ENCODE results near the gene SLC12A4.
"Not testable (repeated sequence)": the region's sequence is repeated elsewhere in the genome, so short reads cannot be mapped to it uniquely, and the experiment has no call there.

The SLC12A4 gene

DNA sequence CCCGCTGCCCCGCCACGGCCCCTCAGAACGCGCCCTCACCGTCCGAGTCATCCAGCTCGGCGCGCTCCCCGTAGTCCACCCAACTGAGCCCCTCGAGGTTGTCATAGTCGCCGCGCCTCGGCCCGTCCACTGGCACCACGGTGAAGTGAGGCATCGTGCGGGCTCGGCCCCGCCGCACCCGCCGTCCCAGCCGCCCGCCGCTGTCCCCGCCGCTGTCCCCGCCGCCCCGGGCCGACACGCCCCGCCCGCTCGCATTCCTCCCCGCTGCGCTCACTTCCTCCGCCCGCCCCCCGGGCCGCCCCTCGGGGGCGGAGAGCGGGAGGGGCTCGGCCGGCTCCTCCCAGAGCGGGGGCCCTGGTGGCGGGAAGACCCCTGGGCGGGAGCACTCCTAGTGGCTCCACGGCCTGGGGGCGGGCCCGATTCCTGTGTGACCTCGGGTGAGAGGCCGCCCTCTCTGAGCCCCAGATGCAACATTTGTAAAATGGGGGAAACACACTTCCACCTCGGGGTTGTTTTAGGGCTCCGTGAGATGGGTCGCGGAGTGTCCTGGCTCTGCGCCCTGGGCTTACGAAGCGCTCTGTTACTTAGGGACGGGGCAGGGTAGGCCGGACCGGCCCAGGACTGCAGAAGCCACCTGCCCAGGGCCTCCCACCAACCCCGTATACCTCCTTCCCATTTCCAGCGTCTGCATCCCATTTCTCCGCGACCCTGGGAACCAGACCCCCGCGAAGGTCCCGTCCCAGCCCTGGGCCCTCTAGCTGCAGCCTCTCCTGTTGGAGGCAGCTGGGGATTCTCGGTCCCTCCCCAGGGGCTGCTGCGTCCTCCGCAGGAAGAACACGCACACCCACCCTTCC, at the start of gene SLC12A4:
Gene SLC12A4 (minus strand): TSS at position 238 of the 854 bp plus-strand sequence. CDS start 84 bp downstream, at position 154.
- DNase-seq (ENCODE audit: low read depth in 2 of 2), result peak; percentile 63 to 73

DNA sequence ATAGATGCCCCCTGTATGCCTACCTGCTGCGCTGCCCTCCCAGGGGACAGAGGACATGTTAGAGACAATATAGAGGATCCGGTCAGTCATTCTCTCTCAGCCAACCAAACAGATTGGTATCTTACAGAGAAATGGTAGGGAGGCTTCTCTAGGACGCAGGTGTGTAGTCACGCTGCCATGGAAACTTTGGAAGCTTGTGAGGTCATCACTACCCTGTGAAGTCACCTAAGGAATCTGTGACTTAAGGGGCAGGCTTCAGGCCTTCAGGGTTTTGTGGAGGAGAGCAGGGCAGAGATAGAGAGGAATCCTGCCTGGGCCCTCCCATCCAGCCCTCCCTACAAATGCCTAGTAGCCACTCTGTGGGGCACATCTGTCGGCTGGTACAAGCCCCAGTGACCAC, 47.2 kb upstream of the SLC12A4 start, which contains the start of gene DPEP2NB:
Gene DPEP2NB (minus strand): TSS at position 231 of the 400 bp plus-strand sequence. CDS start 141 bp downstream, at position 90.
- no peak for DNase-seq (ENCODE audit: low read depth in 2 of 2)

- DNase-seq (ENCODE audit: low read depth in 2 of 2), result no peak
Measured at GRCh38 chr16:68013440-68013839, 45.0 kb upstream of the SLC12A4 start.

GRCh38 chr16:68009872-68010271, 41.4 kb upstream of the SLC12A4 start:
- not testable (repeated sequence) for DNase-seq (ENCODE audit: low read depth in 2 of 2)

DNA sequence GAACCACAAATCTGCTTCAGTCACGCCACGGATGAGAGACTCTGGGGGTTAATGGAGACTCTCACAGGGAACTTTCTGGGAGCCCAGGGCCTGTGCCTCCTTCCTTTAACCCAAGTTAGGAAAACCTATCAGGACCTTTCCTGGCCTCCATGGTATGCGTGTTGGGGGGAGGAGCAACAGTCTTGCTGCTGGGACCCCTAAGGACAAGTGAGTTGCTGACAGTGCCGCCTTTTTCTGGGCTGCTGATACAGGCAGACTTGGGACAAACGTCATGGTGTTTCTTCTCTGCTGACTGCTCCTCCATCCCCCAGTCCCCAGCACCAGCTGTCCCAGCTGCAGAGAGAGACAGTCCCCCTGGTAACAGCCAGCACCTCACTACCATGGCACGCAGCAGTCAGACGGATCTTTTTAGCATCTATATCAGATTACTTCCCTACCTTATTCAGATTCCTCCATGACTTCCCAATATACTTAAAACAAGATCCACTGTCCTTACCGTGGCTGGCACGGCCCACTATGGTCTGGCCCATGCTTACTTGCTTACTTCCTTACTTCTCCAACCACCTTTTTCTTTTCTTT, 40.8 kb upstream of the SLC12A4 start:
- DNase-seq (ENCODE audit: low read depth in 2 of 2), result no peak

DNA sequence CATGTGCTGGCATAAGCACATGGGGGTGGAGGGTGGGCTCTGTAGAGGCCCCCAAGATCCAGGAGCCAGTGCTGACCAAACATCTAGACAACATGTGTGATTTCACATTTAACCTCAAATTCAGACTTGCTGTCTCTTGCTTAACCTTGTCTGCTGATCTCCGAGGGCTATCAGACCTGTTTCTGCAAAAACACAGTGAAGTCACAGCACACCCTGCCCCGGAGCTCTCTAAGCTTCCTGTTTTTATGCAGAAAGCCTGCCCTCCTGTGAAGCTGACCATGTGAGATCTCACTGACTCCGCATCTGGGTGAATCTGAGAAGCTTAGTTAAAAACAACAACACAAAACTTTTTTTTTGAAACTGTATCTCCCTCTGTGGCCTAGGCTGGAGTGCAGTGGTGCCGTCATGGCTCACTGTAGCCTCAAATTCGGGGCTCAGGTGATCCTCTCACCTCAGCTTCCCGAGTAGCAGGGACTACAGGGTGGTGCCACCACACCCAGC, 37.4 kb upstream of the SLC12A4 start:
- no peak for DNase-seq (ENCODE audit: low read depth in 2 of 2)

DNA sequence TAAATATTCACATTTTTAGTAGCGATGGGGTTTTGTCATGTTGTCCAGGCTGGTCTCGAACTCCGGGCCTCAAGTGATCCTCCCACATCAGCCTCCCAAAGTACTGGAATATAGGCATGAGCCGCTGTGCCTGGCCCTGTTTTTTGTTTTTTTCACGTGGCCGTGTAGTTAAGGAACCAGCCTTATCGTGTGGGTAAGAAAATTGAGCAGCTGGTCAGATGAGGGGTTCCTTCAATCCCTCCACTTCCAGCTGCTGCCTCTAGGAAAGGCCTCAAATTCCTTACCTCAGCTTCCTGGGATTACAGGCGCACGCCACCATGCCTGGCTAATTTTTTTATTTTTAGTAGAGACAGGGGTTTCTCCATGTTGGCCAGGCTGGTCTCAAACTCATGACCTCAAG, 36.8 kb upstream of the SLC12A4 start:
- DNase-seq (ENCODE audit: low read depth in 2 of 2), result no peak

- no peak for DNase-seq (ENCODE audit: low read depth in 2 of 2)
Measured at GRCh38 chr16:68003031-68003430, 34.6 kb upstream of the SLC12A4 start.

DNA sequence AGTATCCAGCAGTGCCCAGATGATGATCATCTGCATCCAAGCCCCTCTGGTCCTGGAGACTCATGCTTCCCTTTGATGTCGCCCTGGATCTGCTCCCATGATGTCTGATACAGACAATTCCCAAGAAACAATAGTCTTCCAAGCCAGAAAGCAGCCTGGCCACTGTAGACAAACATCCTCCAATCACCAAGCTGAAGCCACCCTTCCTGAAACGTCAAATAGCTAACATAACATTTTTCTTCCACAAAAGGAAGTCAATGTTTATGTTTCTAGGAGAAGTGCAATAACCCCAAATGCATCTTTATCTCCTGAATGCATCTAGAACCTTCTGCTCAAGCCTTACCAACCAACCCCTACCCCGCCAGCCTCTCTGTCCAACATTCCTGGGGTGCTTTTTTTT, 32.0 kb upstream of the SLC12A4 start:
- DNase-seq (ENCODE audit: low read depth in 2 of 2), result no peak

GRCh38 chr16:67999985-68000384, 31.5 kb upstream of the SLC12A4 start:
- no peak for DNase-seq (ENCODE audit: low read depth in 2 of 2)

- DNase-seq (ENCODE audit: low read depth in 2 of 2), result not testable (repeated sequence)
Measured at GRCh38 chr16:67998779-67999688, 30.6 kb upstream of the SLC12A4 start, which contains the start of gene DPEP2. Gene DPEP2, minus strand, starts transcription at chr16:67999484. Its CDS starts 6,272 bp downstream, at chr16:67993212.

DNA sequence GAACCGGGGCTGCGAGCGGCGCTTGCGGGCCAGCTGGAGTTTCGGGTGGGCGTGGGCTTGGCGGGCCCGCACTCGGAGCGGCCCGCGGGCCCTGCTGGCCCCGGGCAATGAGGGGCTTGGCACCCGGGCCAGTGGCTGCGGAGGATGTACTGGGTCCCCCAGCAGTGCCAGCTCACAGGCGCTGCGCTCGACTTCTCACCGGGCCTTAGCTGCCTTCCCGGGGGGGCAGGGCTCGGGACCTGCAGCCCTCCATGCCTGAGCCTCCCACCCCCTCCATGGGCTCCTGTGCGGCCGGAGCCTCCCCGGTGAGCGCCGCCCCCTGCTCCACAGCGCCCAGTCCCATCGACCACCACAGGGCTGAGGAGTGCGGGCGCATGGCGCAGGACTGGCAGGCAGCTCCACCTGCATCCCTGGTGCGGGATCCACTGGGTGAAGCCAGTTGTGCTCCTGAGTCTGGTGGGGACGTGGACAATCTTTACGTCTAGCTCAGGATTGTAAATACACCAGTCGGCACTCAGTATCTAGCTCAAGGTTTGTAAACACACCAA, 29.9 kb upstream of the SLC12A4 start:
- not testable (repeated sequence) for DNase-seq (ENCODE audit: low read depth in 2 of 2)

DNA sequence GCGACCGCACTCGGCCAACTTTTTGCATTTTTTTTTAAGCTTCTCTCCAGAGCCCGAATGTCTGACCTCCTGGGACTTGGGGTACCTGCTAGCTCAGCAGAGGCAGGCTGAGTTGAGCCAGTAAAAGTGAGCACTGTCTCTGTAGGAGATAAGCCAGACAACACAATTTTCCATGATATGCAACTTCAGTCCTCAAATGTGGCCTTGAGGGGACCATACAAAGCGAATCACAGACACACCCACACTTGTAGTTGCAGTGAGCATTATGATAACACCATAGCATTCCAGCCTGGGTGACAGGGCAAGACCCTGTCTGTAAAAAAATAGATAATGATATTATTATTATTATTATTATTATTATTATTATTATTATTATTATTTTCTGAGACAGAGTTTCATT, 28.2 kb upstream of the SLC12A4 start:
- no peak for DNase-seq (ENCODE audit: low read depth in 2 of 2)

DNA sequence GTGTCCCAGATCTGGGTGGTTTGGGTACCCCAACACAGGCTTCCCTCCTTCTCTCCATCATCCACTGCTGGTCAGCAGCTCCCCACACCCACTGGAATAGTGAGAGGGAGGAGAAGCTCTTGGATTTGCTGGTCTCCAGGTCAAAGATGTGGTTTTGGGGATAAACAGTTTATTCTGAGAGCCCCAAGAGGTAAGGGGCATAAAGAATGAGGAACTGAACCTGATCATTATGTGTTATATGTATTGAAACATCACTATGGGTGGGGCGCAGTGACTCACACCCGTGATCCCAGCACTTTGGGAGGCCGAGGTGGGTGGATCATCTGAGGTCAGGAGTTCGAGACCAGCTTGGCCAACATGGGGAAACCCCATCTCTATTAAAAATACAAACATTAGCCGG, 27.0 kb upstream of the SLC12A4 start:
- DNase-seq (ENCODE audit: low read depth in 2 of 2), result no peak

GRCh38 chr16:67994040-67994408, 25.6 kb upstream of the SLC12A4 start:
- not testable (repeated sequence) for DNase-seq (ENCODE audit: low read depth in 2 of 2)

GRCh38 chr16:67993207-67994039, 25.0 kb upstream of the SLC12A4 start:
- DNase-seq (ENCODE audit: low read depth in 2 of 2), result peak; percentile 54 to 56

DNA sequence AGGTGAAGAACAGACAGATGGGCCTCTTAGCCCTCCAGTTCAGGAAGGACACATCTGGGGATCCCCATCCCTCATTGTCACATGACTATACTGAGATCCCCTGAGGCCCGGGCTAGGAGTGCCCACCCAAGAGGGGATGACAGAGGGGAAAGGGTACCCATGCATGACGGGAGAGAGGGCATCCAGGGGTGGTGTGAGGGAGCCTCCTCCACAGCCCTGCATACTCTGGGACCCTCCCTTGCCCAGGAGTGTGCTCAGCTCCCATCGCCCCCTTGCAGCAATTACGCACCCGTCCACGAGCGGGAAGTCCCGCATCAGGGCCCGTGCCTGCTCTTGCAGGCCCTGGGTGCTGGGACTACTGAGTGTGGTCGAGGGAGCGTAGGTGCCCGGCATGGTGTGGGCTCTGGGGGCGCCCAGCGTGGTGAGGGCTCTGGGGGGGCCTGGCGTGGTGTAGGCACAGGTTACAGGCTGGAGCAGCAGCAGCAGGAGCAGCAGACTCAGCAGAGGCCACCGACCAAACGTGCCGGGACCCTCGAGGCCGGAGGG, 24.3 kb upstream of the SLC12A4 start:
- DNase-seq (ENCODE audit: low read depth in 2 of 2), result no peak

DNA sequence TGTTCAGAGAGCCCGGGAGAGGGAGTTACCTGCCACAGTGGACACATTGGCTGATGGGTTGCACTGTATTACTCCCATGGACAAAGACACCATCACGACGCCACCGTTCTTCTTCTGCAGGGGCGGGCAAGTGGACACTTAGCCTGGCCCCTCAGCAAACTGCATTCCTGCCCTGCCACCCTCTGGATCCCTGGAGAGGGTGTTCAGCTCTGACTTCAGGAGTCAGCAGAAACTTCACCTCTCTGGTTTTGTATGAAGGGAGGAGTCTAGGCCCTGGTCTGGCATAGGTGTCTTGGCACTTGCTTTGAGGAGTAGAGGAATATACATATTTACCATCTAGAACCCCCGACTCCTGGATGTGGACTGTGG, 21.6 kb upstream of the SLC12A4 start:
- DNase-seq (ENCODE audit: low read depth in 2 of 2), result no peak

DNA sequence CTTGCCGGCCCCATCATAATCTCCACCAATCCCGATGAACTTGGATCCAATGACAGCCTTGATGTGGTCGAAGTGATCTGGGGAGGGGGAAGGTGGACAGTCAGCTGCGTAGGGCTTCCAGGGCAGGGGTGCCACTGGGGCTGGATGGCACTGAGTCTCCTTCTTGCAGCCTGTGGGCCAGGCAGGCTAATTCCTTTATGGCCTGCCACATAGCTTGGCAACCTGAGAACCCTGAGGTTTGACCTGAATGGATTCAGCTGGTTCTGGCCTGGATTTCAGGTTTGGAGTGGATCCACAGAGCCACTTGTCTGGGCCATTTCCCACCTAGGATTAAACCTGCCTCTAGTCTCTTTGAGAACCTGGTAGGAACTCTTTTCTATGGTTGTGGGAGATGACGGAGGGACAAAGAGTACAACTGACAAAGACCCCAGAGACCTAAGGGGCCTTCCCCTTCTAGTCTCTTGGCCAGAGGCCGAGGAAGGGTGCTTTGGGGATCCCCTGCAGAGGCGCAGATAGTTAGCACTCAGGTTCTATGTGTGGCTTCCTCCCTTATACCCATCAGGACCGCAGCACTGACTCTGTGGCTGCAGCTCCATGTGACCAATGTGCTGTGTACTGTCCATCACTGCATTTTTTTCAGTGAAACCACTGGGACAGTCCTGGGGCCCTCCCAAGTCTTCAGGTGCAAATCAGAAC, 21.0 kb upstream of the SLC12A4 start:
- DNase-seq (ENCODE audit: low read depth in 2 of 2), result no peak

DNA sequence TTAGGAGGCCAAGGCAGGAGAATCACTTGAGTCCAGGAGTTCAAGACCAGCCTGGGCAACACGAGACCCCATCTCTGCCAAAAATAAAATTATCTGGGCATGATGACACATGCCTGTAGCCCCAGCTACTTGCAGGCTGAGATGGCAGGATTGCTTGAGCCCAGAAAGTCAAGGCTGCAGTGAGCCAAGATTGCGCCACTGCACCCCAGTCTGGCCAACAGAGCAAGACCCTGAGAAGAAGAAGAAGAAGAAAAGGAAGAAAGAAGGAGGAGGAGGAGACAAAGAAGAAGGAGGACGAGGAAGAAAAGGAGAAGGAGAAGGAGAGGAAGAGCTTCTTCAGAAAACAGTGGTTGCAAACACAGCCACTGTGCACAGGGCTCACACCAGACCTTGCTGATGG, 20.2 kb upstream of the SLC12A4 start:
- no peak for DNase-seq (ENCODE audit: low read depth in 2 of 2)

Data from activated CD8-positive, alpha-beta memory T cell treated with anti-CD3 and anti-CD28 coated beads for 4 hours (primary cell).